Cardiac muscle cell (in vitro differentiated cells and primary cell): ENCODE results near the gene GAS2. TPM values are rescaled to one million over a fixed set of nuclear protein-coding genes. Genes with fewer than 3 reads are reported as not detected.

Source experiments
- DNase-seq, 2 donors: peaks; one replicate each; pipeline versions ENCODE4 v3.0.0 to v3.0.0-alpha.2; 2010 to 2017; ENCODE audit warnings: low read depth in 1 of 2, low spot score in 1 of 2
- H3K27ac ChIP-seq: fragments of 200-600 bp; sonication (generic); 2 replicates; pipeline ENCODE4 v1.5.1; 2016
- H3K27me3 ChIP-seq: fragments of 200-600 bp; sonication (generic); 2 replicates; pipeline ENCODE4 v1.6.0; 2016; ENCODE audit warnings: control low read depth
- H3K36me3 ChIP-seq: fragments of 200-600 bp; sonication (generic); 2 replicates; pipeline ENCODE4 v1.5.1; 2016; ENCODE audit warnings: control low read depth
- H3K4me1 ChIP-seq: fragments of 200-600 bp; sonication (generic); 2 replicates; pipeline ENCODE4 v1.8.1; 2017; ENCODE audit warnings: low read depth, mild to moderate bottlenecking, mixed run types
- H3K4me3 ChIP-seq: fragments of 200-600 bp; sonication (generic); 2 replicates; pipeline ENCODE4 v1.5.1; 2016; ENCODE audit warnings: mild to moderate bottlenecking
- H3K9me3 ChIP-seq: fragments of 200-600 bp; sonication (generic); 2 replicates; pipeline ENCODE4 v1.5.1; 2017; ENCODE audit warnings: low read depth, mild to moderate bottlenecking, control low read depth
- polyA plus RNA-seq: library from polyadenylated mRNA; unstranded; fragments of >200 nt; fragmentation: Nextera tagmentation; extraction: Ambion mirVana; gene quantifications from 2 replicates; pipeline ENCODE4 v1.2.1, GENCODE V29; 2016
- total RNA-seq: library from RNA; depleted of rRNA; stranded (reverse); fragments of >200 nt; gene quantifications from 2 replicates; pipeline ENCODE4 v1.2.3, GENCODE V29; 2016
- TF ChIP-seq, protein P1 (sequence below): IDR thresholded peaks from 2 replicates; pipeline ENCODE4 v1.5.1; 2012; ENCODE audit warnings: low read depth, mild to moderate bottlenecking, low read length

Gene GAS2
- total and polyA plus RNA-seq, 2 experiments from 2014 or later = 6.2 to 9.6 TPM

DNA sequence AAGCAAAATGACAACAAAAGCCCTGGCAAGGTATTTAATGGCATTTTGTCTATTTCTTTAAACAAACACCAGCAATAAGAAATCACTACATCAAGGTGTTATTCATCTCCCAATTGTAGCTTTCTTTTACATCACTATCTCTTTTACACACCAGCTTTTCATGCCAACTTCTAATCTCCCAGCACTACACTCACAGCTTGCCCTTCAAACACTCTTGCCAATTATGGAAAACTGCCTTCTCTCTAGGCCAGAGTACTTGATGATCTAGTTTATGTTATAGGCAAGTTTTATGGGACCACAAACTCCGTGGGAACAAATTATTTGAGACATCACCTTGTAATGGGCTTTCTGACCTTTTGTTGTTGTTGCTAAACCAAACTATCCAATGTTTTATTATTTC lies 101.9 kb downstream of the GAS2 start:
- DNase-seq = no peak
- Histone ChIP-seq H3K27ac (no peak overlapping the region), H3K36me3 (no peaks in the 10 kb centered on the region), H3K9me3 (no peaks in the 10 kb centered on the region), H3K27me3 (no peaks in the 10 kb centered on the region), H3K4me1 (no peaks in the 10 kb centered on the region), H3K4me3 (no peak overlapping the region)
- TF ChIP-seq, protein P1, sequence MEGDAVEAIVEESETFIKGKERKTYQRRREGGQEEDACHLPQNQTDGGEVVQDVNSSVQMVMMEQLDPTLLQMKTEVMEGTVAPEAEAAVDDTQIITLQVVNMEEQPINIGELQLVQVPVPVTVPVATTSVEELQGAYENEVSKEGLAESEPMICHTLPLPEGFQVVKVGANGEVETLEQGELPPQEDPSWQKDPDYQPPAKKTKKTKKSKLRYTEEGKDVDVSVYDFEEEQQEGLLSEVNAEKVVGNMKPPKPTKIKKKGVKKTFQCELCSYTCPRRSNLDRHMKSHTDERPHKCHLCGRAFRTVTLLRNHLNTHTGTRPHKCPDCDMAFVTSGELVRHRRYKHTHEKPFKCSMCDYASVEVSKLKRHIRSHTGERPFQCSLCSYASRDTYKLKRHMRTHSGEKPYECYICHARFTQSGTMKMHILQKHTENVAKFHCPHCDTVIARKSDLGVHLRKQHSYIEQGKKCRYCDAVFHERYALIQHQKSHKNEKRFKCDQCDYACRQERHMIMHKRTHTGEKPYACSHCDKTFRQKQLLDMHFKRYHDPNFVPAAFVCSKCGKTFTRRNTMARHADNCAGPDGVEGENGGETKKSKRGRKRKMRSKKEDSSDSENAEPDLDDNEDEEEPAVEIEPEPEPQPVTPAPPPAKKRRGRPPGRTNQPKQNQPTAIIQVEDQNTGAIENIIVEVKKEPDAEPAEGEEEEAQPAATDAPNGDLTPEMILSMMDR = no peak

DNA sequence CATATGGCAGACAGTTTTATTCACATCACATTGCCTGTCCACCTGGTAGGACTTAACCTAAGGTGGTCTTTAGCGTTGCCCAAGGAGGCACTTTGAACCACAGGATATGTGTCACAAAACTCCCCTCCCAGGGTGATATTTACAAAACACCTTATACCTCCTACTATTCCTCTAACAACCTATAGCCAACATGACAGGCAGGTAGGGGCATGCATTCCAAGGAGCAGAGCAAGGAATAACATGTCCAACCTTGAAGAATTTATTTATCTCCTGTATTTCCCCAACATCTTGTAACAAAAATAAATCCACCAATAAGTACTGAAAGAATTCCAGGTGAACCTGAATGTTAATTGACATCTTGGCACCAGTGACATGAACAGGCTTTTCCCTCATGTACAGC lies 102.7 kb downstream of the GAS2 start:
- DNase-seq = no peak

DNA sequence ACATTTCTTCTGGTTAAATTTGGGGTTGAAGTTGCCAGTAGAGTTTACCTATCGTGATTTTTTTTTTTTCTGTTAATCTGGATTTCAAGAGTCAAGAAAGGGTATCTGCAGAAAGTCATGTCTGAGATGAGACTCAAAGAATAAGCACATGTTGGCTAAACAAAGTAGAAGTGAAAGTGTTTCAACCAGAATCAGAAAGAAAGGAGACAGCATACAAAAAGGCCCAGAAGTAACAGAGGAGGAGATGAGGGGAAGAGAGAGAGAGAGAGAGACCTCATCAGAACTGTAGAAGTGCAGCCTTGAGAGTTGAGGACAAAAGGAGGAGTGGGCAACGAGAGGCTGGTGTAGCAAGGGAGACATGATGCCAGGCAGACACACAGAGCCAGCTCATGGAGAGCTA lies 108.3 kb downstream of the GAS2 start:
- Histone ChIP-seq H3K36me3 (no peaks in the 10 kb centered on the region), H3K4me1 (no peaks in the 10 kb centered on the region), H3K27ac (no peak overlapping the region), H3K9me3 (no peaks in the 10 kb centered on the region), H3K4me3 (no peak overlapping the region), H3K27me3 (no peaks in the 10 kb centered on the region)
- TF ChIP-seq, protein P1 = no peak
- no peak for DNase-seq

More for the DNA sequence above, 102.7 kb downstream of the GAS2 start:
- H3K9me3 ChIP-seq = no peaks in the 10 kb centered on the region
- H3K4me3 ChIP-seq = no peak overlapping the region
- no peaks in the 10 kb centered on the region for H3K4me1 ChIP-seq
- no peaks in the 10 kb centered on the region for H3K36me3 ChIP-seq
- no peaks in the 10 kb centered on the region for H3K27me3 ChIP-seq
- TF ChIP-seq, protein P1 = no peak
- H3K27ac ChIP-seq = no peak overlapping the region

DNA sequence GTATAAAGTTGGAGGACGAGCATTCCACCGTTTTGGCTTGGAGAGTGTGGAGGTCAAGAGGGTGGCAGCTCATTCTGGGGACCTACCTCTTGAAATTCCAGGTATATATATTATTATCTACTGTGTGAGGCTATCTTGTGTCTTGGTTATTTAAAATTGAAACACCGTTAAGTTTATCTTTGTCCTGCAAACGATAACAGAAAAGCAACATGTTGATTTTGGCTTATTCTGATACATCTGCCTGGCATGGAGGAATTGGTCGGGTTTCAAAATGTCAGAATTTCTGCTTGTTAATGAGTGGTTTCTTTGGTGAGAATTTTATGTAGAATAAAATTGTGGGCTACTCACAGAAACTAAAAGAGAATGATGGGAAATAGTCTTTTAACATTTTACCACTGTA lies 108.8 kb downstream of the GAS2 start:
- Histone ChIP-seq H3K27me3 (no peaks in the 10 kb centered on the region), H3K4me1 (no peaks in the 10 kb centered on the region), H3K27ac (no peak overlapping the region), H3K4me3 (no peak overlapping the region), H3K9me3 (no peaks in the 10 kb centered on the region), H3K36me3 (no peaks in the 10 kb centered on the region)
- TF ChIP-seq, protein P1 = no peak
- no peak for DNase-seq

DNA sequence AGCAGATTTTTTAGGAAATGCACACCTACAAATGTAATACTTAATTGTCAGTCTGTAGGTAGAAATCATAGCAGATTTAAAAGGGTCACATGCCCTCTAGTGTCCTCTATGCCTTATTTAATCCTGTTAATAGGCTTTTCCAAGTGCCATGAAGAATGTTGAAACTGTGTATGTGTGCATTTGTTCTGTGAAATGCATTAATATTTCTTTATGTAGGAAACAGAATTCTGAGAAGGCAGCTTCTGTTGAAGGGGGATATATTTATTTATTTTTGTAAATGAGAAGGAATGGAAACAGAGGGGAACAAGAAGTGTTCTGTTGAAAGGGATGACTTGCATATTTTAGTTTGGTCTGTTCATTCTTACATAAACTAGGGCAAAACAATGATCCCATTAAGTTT lies 112.2 kb downstream of the GAS2 start:
- H3K4me1 ChIP-seq = no peaks in the 10 kb centered on the region
- no peaks in the 10 kb centered on the region for H3K9me3 ChIP-seq
- H3K36me3 ChIP-seq = no peaks in the 10 kb centered on the region
- TF ChIP-seq, protein P1 = no peak
- H3K4me3 ChIP-seq = no peak overlapping the region
- no peak for DNase-seq
- no peak overlapping the region for H3K27ac ChIP-seq
- no peaks in the 10 kb centered on the region for H3K27me3 ChIP-seq

DNA sequence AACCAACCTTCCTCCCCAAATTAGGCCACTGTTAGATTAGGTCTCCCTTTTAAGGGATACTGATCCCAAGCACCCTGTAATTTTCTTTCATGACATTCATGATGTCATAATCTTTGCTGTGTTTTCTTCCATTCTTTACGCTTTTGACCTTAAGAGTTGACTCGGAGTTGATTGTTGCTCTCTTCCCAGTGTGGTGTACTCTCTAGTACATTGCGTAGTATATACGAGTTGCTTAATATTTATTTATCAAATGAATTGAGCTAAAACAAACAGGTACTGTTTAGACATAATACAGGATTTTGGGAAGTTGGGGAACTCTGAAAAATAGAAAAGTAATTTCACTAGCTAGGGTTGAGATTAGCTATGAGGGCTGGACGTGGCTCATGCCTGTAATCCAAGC lies 113.4 kb downstream of the GAS2 start:
- TF ChIP-seq, protein P1 = no peak
- Histone ChIP-seq H3K27ac (no peak overlapping the region), H3K4me1 (no peaks in the 10 kb centered on the region), H3K9me3 (no peaks in the 10 kb centered on the region), H3K27me3 (no peaks in the 10 kb centered on the region), H3K36me3 (no peaks in the 10 kb centered on the region), H3K4me3 (no peak overlapping the region)
- no peak for DNase-seq
